NCI-H1105 (cell line): Measurements from ENCODE around the gene TRIM56.
"Not testable (repeated sequence)": the region's sequence is repeated elsewhere in the genome, so short reads cannot be mapped to it uniquely, and the experiment has no call there.

ENCODE experiments used
- DNase-seq: peaks from one replicate; lab custom pipeline; 2025; lab: John Stamatoyannopoulos, UW

Gene TRIM56

DNA sequence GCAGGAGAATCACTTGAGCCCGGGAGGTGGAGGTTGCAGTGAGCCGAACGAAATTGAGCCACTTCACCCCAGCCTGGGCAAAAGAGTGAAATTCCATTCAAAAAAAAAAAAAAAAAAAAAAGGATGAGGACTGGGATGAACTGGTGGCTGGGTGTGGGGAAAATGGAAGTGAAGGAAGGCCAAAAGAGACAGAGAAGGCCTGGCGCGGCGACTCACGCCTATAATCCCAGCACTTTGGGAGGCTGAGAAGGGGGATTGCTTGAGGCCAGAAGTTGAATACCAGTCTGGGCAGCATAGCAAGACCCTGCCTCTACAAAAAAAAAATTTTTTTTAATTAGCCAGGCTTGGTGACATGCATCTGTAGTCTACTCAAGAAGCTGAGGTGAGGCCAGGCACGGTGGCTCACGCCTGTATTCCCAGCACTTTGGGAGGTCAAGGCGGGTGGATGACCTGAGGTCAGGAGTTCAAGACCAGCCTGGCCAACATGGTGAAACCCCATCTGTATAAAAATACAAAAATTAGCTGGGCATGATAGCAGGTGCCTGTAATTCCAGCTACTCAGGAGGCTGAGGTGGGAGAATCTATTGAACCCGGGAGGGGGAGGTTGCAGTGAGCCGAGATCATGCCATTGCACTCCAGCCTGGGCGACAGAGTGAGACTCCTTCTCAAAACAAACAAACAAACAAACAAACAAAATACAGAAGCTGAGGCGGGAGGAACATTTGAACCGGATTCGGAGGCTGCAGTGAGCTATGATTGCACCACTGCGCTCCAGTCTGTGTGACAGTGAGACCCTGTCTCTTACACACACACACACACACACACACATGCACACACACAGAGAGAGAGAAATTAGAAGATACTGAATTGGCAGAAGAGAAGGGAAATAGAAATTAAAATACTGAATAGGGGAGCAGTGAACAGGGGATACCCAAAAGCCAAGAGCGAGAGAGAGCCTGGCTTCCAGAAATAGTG lies 47.6 kb downstream of the TRIM56 start:
- DNase-seq, result not testable (repeated sequence)

DNA sequence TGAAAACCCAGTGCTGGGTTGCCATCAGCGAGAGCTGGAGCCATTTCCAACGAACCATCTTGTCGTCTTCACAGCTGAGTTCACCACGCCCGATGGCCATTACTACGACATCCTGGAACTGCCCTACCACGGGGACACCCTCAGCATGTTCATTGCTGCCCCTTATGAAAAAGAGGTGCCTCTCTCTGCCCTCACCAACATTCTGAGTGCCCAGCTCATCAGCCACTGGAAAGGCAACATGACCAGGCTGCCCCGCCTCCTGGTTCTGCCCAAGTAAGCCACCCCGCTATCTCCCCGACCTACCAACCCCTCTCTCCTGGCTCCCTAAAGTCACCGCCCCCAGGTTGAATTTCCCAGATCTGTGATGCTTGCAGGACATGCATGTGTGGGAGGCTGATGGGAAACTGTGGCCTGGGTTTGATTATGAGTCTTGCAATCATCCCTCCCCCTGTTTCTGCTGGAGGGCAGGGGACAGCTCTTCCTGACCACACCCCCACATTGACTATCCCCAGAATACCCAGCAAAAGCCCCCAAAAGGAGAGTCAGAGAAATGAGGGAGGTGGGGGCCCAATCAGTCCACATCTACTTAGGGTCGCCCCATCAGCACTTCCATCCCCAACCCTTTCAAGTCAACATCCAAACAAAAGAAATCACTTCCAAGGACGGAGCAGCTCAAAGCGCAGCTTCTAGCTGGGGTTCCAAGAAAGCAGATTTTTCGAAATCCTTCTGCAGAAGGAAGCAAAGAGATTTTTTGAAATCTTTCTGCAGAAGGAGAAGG lies 48.5 kb downstream of the TRIM56 start:
- DNase-seq, result no peak

- no peak for DNase-seq
Measured at GRCh38 chr7:101134399-101134980, 49.2 kb downstream of the TRIM56 start.

DNA sequence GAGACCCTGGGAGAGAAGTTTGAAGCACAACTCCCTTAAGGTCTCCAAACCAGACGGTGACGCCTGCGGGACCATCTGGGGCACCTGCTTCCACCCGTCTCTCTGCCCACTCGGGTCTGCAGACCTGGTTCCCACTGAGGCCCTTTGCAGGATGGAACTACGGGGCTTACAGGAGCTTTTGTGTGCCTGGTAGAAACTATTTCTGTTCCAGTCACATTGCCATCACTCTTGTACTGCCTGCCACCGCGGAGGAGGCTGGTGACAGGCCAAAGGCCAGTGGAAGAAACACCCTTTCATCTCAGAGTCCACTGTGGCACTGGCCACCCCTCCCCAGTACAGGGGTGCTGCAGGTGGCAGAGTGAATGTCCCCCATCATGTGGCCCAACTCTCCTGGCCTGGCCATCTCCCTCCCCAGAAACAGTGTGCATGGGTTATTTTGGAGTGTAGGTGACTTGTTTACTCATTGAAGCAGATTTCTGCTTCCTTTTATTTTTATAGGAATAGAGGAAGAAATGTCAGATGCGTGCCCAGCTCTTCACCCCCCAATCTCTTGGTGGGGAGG lies 52.5 kb downstream of the TRIM56 start:
- DNase-seq, result no peak

GRCh38 chr7:101138213-101138870 lies 53.1 kb downstream of the TRIM56 start:
- DNase-seq, result peak; percentile 10

GRCh38 chr7:101140339-101140699 lies 55.0 kb downstream of the TRIM56 start:
- no peak for DNase-seq

DNA sequence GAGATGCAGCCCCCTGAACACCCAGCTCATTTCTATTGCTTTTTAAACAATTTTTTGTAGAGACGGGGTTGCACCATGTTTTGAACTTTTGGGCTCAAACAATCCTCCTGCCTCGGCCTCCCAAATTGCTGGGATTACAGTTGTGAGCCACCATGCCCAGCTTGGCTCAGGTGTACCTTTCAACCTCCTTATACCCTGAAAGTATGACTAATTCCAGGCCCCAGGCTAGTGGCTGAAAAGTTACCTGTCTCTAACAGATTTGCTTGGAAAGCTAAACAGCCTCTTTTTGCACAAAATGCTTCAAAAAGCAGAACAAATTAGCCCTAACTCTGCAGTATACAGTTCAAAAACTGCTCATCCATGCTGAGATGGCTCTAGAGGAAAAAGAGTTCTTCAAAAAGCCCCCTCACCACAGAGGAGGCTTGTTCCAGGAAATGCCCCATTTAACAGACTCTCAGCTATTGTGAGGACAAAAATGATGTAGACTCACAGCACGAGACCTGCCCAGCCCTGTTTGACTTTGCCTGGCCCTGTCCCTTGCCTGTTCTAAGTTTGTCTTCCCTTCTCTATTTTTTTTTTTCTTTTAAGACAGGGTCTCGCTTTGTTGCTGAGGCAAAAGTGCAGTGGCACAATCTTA lies 55.6 kb downstream of the TRIM56 start:
- DNase-seq, result no peak
